Mesenchymal stem cell (in vitro differentiated cells and primary cell): ENCODE data around the gene ADAM17.

Experiments used
- DNase-seq: peaks from one replicate; pipeline ENCODE4 v3.0.0-alpha.2; 2013
- H2AFZ ChIP-seq: one replicate; pipeline ENCODE4 v1.6.1; 2013; ENCODE audit warnings: low read depth, mild to moderate bottlenecking, control low read depth, inconsistent platforms, low read length, moderate library complexity
- H2AK5ac ChIP-seq: 2 replicates; pipeline ENCODE4 v1.6.1; 2013; ENCODE audit warnings: low read length, moderate library complexity, mild to moderate bottlenecking, inconsistent platforms; ENCODE audit not compliant: severe bottlenecking
- H2BK120ac ChIP-seq: one replicate; pipeline ENCODE4 v1.6.1; 2013; ENCODE audit warnings: low read depth, mild to moderate bottlenecking, inconsistent platforms, low read length, moderate library complexity
- H2BK12ac ChIP-seq, 2 experiments: one replicate each; pipeline ENCODE4 v1.6.1; 2013; ENCODE audit warnings: inconsistent platforms in 2 of 2, low read length in 2 of 2, mild to moderate bottlenecking in 2 of 2, moderate library complexity in 2 of 2, control low read depth in 1 of 2
- H2BK15ac ChIP-seq: one replicate; pipeline ENCODE4 v1.6.1; 2013; ENCODE audit warnings: mild to moderate bottlenecking, low read depth, inconsistent platforms; ENCODE audit not compliant: poor library complexity, severe bottlenecking
- H2BK5ac ChIP-seq: 2 replicates; pipeline ENCODE4 v1.6.1; 2013; ENCODE audit warnings: low read depth, mild to moderate bottlenecking, low read length, control low read depth, inconsistent platforms; ENCODE audit not compliant: poor library complexity, severe bottlenecking
- H3K14ac ChIP-seq, 2 experiments: one replicate each; pipeline ENCODE4 v1.6.1; 2013; ENCODE audit warnings: inconsistent platforms in 2 of 2, low read length in 2 of 2, control low read depth in 1 of 2, mild to moderate bottlenecking in 1 of 2, moderate library complexity in 1 of 2
- H3K18ac ChIP-seq, 2 experiments: one replicate each; pipeline ENCODE4 v1.6.1; 2013; ENCODE audit warnings: inconsistent platforms in 2 of 2, low read length in 2 of 2, control low read depth in 1 of 2, low read depth in 1 of 2, mild to moderate bottlenecking in 1 of 2
- H3K23ac ChIP-seq, 2 experiments: one replicate each; pipeline ENCODE4 v1.6.1; 2013; ENCODE audit warnings: inconsistent platforms in 2 of 2, low read length in 2 of 2, mild to moderate bottlenecking in 2 of 2, moderate library complexity in 2 of 2, control low read depth in 1 of 2
- H3K27ac ChIP-seq: 2 replicates; pipeline ENCODE4 v1.5.1; 2013; ENCODE audit warnings: mild to moderate bottlenecking, moderate library complexity, low read length, control low read depth, inconsistent platforms; ENCODE audit not compliant: poor library complexity, severe bottlenecking
- H3K27me3 ChIP-seq, 2 experiments: 2 replicates each; pipeline versions ENCODE4 v1.6.1 to v1.7.0; 2013; ENCODE audit warnings: low read length in 2 of 2, mild to moderate bottlenecking in 2 of 2, moderate library complexity in 2 of 2, control low read depth in 1 of 2, inconsistent platforms in 1 of 2; ENCODE audit not compliant: control insufficient read depth in 1 of 2, insufficient read depth in 1 of 2
- H3K36me3 ChIP-seq, 2 experiments: 2 replicates each; pipeline versions ENCODE4 v1.6.1 to v1.7.0; 2013; ENCODE audit warnings: low read length in 2 of 2, control low read depth in 1 of 2, inconsistent platforms in 1 of 2, low read depth in 1 of 2, mild to moderate bottlenecking in 1 of 2; ENCODE audit not compliant: insufficient read depth in 2 of 2, control insufficient read depth in 1 of 2
- H3K4ac ChIP-seq, 2 experiments: one replicate each; pipeline ENCODE4 v1.6.1; 2013; ENCODE audit warnings: inconsistent platforms in 2 of 2, low read length in 2 of 2, mild to moderate bottlenecking in 2 of 2, moderate library complexity in 2 of 2, control low read depth in 1 of 2, low read depth in 1 of 2
- H3K4me1 ChIP-seq: 2 replicates; pipeline ENCODE4 v1.6.1; 2013; ENCODE audit warnings: low read depth, low read length, control low read depth; ENCODE audit not compliant: control insufficient read depth, insufficient read depth
- H3K4me2 ChIP-seq: 2 replicates; pipeline ENCODE4 v1.6.1; 2013; ENCODE audit warnings: low read length, mild to moderate bottlenecking, inconsistent platforms; ENCODE audit not compliant: poor library complexity, severe bottlenecking
- H3K4me3 ChIP-seq, 2 experiments: 2 replicates each; pipeline versions ENCODE4 v1.5.1 to v1.7.0; 2013; ENCODE audit warnings: low read length in 2 of 2, mild to moderate bottlenecking in 2 of 2, control low read depth in 1 of 2, low read depth in 1 of 2; ENCODE audit not compliant: insufficient read depth in 1 of 2
- H3K79me1 ChIP-seq: replicated peaks from 2 replicates; pipeline ENCODE4 v1.6.1; 2013; ENCODE audit warnings: mild to moderate bottlenecking, control low read depth, low read length, inconsistent platforms; ENCODE audit not compliant: poor library complexity, severe bottlenecking
- H3K9ac ChIP-seq: 2 replicates; pipeline ENCODE4 v1.7.0; 2013; ENCODE audit warnings: mild to moderate bottlenecking, low read length, moderate library complexity
- H3K9me3 ChIP-seq: 2 replicates; pipeline ENCODE4 v1.7.0; 2013; ENCODE audit warnings: mild to moderate bottlenecking, low read length; ENCODE audit not compliant: control insufficient read depth
- H4K8ac ChIP-seq: one replicate; pipeline ENCODE4 v1.6.1; 2013; ENCODE audit warnings: inconsistent platforms, mild to moderate bottlenecking, low read length, moderate library complexity
- H4K91ac ChIP-seq: one replicate; pipeline ENCODE4 v1.6.1; 2013; ENCODE audit warnings: mild to moderate bottlenecking, low read length, inconsistent platforms
- WGBS: methylation state at CpG from one replicate; pipeline ENCODE4 v1.1.7; 2013; ENCODE audit warnings: mixed read lengths; 5-methylcytosine and 5-hydroxymethylcytosine counted together

Gene ADAM17

DNA sequence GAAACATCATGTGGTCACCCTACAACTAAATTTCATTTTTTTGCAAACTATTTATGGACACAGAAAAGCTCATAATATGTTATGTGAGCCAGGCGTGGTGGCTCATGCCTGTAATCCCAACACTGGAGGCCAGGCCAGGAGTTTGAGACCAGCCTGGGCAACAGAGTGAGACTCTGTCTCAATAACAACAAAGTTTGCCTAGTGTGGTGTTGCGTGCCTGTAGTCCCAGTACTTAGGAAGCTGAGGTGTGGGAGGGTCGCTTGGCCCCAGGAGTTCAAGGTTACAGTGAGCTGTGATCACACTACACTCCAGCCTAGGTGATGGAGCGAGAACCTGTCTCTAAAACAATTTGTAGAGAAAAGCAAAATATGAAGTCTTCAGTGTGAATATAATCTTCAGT, 75.5 kb downstream of the ADAM17 start:
- no peak overlapping the region for H3K4me2 ChIP-seq

DNA sequence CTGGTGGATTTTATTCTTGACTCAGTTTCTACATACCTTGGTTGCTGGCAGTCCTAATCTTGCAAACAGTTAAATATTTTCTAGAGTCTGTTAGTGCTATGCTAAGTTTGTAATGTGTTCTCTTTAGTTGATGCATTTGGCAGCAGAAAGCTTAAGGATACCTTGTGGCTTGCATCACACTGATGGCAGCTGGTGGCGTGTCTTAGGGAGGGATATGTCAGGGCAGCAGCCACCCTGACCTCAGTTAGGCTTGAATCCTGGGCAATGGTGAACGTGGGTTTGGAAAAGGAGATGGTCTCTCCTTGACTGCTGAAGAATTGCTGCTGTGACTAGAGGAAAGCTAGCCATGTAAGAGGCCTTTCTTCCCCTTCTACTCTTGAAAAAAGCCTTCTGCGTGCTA, 77.1 kb downstream of the ADAM17 start:
- no peak overlapping the region for H2BK120ac ChIP-seq
- H4K91ac ChIP-seq: no peak overlapping the region
- H3K4me1 ChIP-seq: peaks cover 6% of the 10 kb centered on the region
- 88% methylated on average over 3 of the region's 3 CpGs for WGBS
- H2BK12ac ChIP-seq: no peak overlapping the region
- no peak overlapping the region for H2AK5ac ChIP-seq
- H3K14ac ChIP-seq: no peak overlapping the region
- H3K27me3 ChIP-seq: no peaks in the 10 kb centered on the region
- no peak overlapping the region for H3K9ac ChIP-seq
- H3K79me1 ChIP-seq: no peaks in the 10 kb centered on the region
- H3K4ac ChIP-seq: no peak overlapping the region
- no peak for DNase-seq
- H3K27ac ChIP-seq: no peak overlapping the region
- no peak overlapping the region for H3K4me2 ChIP-seq
- no peak overlapping the region for H2BK15ac ChIP-seq
- H3K9me3 ChIP-seq: no peaks in the 10 kb centered on the region
- no peak overlapping the region for H3K18ac ChIP-seq
- H4K8ac ChIP-seq: no peak overlapping the region
- H2BK5ac ChIP-seq: no peak overlapping the region
- no peak overlapping the region for H3K4me3 ChIP-seq
- no peak overlapping the region for H2AFZ ChIP-seq
- H3K23ac ChIP-seq: no peak overlapping the region
- peaks cover 31 to 66% of the 10 kb centered on the region in 2 experiments for H3K36me3 ChIP-seq

More for the DNA sequence above, 75.5 kb downstream of the ADAM17 start:
- Histone ChIP-seq H3K27me3 (no peaks in the 10 kb centered on the region), H4K8ac (no peak overlapping the region), H3K18ac (no peak overlapping the region), H2AK5ac (no peak overlapping the region), H3K4me3 (no peak overlapping the region), H2BK5ac (no peak overlapping the region), H2BK120ac (no peak overlapping the region), H3K27ac (no peak overlapping the region), H3K9ac (no peak overlapping the region), H3K9me3 (no peaks in the 10 kb centered on the region), H3K36me3 (peaks cover 29 to 83% of the 10 kb centered on the region in 2 experiments), H3K4me1 (peaks cover 2% of the 10 kb centered on the region), H3K4ac (no peak overlapping the region), H2AFZ (no peak overlapping the region), H2BK12ac (no peak overlapping the region), H4K91ac (no peak overlapping the region), H3K79me1 (peaks cover 2% of the 10 kb centered on the region), H3K14ac (no peak overlapping the region), H3K23ac (no peak overlapping the region), H2BK15ac (no peak overlapping the region)
- DNase-seq: no peak
- 96% methylated on average over 3 of the region's 4 CpGs for WGBS

DNA sequence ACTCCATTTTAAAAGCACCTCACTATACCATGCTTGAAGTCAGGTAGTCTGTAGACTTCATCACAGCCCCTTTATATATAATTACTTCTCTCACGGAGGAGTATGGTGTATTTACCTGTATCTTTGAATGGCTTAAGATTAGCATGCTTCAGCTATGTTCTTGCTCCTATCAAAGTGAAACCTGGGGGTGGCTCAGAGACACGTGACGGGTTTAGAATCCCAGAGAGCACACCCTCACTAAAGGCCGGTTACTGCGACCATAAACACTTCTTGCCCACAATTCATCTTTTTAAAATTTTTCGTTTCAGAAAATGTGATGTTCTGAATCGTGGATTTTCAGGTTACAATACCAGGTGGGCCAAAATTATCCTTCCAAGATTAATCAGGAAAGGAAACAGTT, 77.7 kb downstream of the ADAM17 start:
- H3K4me3 ChIP-seq: no peak overlapping the region
- no peak overlapping the region for H2BK5ac ChIP-seq
- no peak overlapping the region for H3K14ac ChIP-seq
- no peak overlapping the region for H2BK12ac ChIP-seq
- no peak overlapping the region for H2AFZ ChIP-seq
- no peaks in the 10 kb centered on the region for H3K79me1 ChIP-seq
- no peak overlapping the region for H3K27ac ChIP-seq
- no peak overlapping the region for H3K9ac ChIP-seq
- peaks cover 6% of the 10 kb centered on the region for H3K4me1 ChIP-seq
- H2BK120ac ChIP-seq: no peak overlapping the region
- H4K8ac ChIP-seq: no peak overlapping the region
- no peak for DNase-seq
- H3K23ac ChIP-seq: no peak overlapping the region
- no peak overlapping the region for H4K91ac ChIP-seq
- H3K4ac ChIP-seq: no peak overlapping the region
- no peak overlapping the region for H2BK15ac ChIP-seq
- H3K27me3 ChIP-seq: no peaks in the 10 kb centered on the region
- no peak overlapping the region for H3K18ac ChIP-seq
- peaks cover 34 to 64% of the 10 kb centered on the region in 2 experiments for H3K36me3 ChIP-seq
- WGBS: 96% methylated on average over 6 of the region's 7 CpGs
- H3K9me3 ChIP-seq: no peaks in the 10 kb centered on the region
- no peak overlapping the region for H3K4me2 ChIP-seq
- no peak overlapping the region for H2AK5ac ChIP-seq

DNA sequence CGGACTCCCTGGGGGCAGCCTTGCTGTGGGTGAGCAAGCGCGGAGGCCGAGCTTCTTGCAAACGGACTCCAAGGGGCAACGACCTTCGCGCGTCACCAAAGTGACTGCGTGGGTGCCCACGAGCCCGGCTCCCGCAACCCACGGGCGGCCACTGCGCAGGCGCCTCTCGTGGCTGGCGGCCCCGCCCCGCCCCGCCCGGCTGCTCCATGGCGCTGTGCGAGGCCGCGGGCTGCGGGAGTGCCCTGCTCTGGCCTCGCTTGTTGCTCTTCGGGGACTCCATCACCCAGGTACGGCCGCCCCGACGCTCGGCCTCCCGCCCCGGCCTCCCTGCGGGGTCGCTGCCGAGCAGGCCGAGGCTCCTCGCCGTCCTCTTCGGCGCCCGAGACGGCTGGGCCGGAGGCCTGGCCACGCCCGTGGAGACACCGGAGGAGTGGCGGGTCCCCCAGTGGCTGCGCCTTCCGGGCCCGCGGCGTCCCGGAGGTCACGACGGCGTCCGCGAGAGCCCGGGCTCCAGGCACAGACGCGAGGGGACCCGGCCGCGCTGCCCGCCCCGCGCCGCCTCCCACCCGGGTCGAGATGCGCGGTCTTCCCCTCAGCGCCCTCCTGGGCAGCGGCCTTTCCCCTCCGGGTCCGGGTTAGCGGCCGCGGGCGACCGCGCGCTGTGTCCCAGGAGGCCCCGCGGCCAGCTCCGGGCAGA, 81.1 kb downstream of the ADAM17 start, which contains the start of gene IAH1:
IAH1 (plus strand) TSS at position 191 of the 697 bp plus-strand sequence; CDS start at position 207, 16 bp downstream.
- Histone ChIP-seq H2BK15ac (no peak within 1 kb of the TSS), H2AFZ (no peak within 1 kb of the TSS), H3K4me1 (peaks cover 4% of the 10 kb centered on the region), H4K91ac (no peak within 1 kb of the TSS), H3K9me3 (no peaks in the 10 kb centered on the region), H3K27me3 (no peaks in the 10 kb centered on the region), H3K4ac (no peak within 1 kb of the TSS), H2BK5ac (peak within 1 kb of the TSS; percentile 79), H4K8ac (no peak within 1 kb of the TSS), H2AK5ac (no peak within 1 kb of the TSS), H2BK12ac (no peak within 1 kb of the TSS), H3K4me3 (peak within 1 kb of the TSS; percentile 38 to 84), H3K36me3 (peaks cover 32 to 53% of the 10 kb centered on the region in 2 experiments), H3K14ac (no peak within 1 kb of the TSS), H3K27ac (no peak within 1 kb of the TSS), H2BK120ac (no peak within 1 kb of the TSS), H3K4me2 (no peak within 1 kb of the TSS), H3K79me1 (peaks cover 2% of the 10 kb centered on the region), H3K9ac (peak within 1 kb of the TSS; percentile 90), H3K18ac (no peak within 1 kb of the TSS), H3K23ac (no peak within 1 kb of the TSS)
- DNase-seq: no peak
- WGBS: 97% methylated on average over 72 of the region's 91 CpGs
